ENCODE data around the gene NIM1K. TPM values are rescaled to one million over a fixed set of nuclear protein-coding genes. Genes with fewer than 3 reads are reported as not detected.

NIM1K gene
- total and polyA plus RNA-seq, 2 of the 4 experiments (the other 2 are of a cell fraction), result 0.54 to 0.68 TPM

DNA sequence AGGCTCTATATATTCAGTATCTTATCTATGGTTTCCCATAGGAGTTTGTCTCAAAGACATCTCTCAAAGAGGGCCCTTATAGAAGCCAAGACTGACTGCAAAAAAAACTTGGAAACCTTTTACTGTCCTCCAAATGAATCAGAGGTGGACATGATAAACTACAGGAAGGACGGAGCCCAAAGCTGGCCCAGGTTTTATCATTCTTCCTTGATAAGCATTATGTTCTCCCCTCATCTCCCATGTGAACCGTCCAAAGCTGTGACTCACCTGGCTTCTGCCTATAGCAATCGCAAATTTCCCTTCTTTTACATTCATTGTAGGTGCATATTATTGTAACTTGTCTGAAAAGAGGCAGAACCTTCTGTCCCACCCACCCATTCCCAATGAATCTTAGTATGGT lies 35.0 kb upstream of the NIM1K start:
- POLR2A ChIA-PET (ENCODE audit: unreplicated experiment), result no interaction called here
- Histone ChIP-seq H2AK5ac (ENCODE audit: low read depth, low read length) (no peak overlapping the region), H4K20me1 (ENCODE audit: insufficient read depth, low read length) (peaks cover 24% of the 10 kb centered on the region), H2AK9ac (replicated peaks; ENCODE audit: low read depth, low read length, poor library complexity) (no peak overlapping the region), H4K91ac (ENCODE audit: insufficient read depth, low read depth, low read length) (no peak overlapping the region), H3K9me1 (ENCODE audit: insufficient read depth, low read length) (peaks cover 9% of the 10 kb centered on the region), H2BK20ac (ENCODE audit: low read depth, low read length) (no peak overlapping the region), H3K79me1 (ENCODE audit: low read depth in 1 of 2, low read length in 2 of 2) (peaks cover 44 to 69% of the 10 kb centered on the region in 2 experiments), H3K4me2 (ENCODE audit: low read depth, low read length) (no peak overlapping the region), H2AFZ (replicated peaks; ENCODE audit: low read length, poor library complexity) (no peak overlapping the region), H4K5ac (ENCODE audit: low read depth, low read length) (no peak overlapping the region), H3K14ac (replicated peaks; ENCODE audit: low read depth, low read length) (no peak overlapping the region), H3K27me3 (ENCODE audit: control insufficient read depth, insufficient read depth, low read length) (no peaks in the 10 kb centered on the region), H3K27ac (ENCODE audit: insufficient read depth, low read length) (no peak overlapping the region), H3K4me1 (ENCODE audit: control insufficient read depth, insufficient read depth, low read length) (peaks cover 2% of the 10 kb centered on the region; the same call in 1 of the 2 replicates), H3K18ac (ENCODE audit: low read depth, low read length) (no peak overlapping the region), H2BK5ac (ENCODE audit: low read depth, low read length, poor library complexity, severe bottlenecking) (no peak overlapping the region), H3K23ac (ENCODE audit: low read depth, low read length) (no peak overlapping the region), H3K56ac (ENCODE audit: extremely low read depth, insufficient read depth, low read length) (no peak overlapping the region), H3K9ac (ENCODE audit: low read depth, low read length) (no peak overlapping the region), H3K9me3 (ENCODE audit: control insufficient read depth, insufficient read depth, low read length) (no peaks in the 10 kb centered on the region), H2BK120ac (ENCODE audit: low read depth, low read length) (no peak overlapping the region), H3K4me3 (ENCODE audit: insufficient read depth, low read depth, low read length) (no peak overlapping the region), H4K8ac (ENCODE audit: low read depth in 2 of 2, low read length in 2 of 2) (no peak overlapping the region), H3K4ac (ENCODE audit: low read depth, low read length) (no peak overlapping the region), H2BK15ac (ENCODE audit: low read depth, low read length) (no peak overlapping the region), H3K36me3 (ENCODE audit: control insufficient read depth, insufficient read depth, low read length) (peaks cover 12% of the 10 kb centered on the region)
- intact Hi-C loops (cut with micrococcal nuclease) (no loop called here), dilution Hi-C loops (cut with HindIII; ENCODE audit: low sequenced_read_pairs, unreplicated experiment) (no loop called here), in situ Hi-C loops (cut with MboI; ENCODE audit: low sequenced_read_pairs) (no loop called here)
- whole genome bisulfite sequencing, 2 experiments (ENCODE audit: extremely low coverage in 2 of 2, insufficient read length in 1 of 2), result 100% methylated on average over 1 of the region's 3 CpGs; no CpG with 5 or more reads in 1 of the 2 experiments
- TF ChIP-seq SMC3 (IDR thresholded peaks at IDR 0.05; ENCODE audit: low read depth, low read length), result no peak
- TF ChIP-seq RAD21 (IDR thresholded peaks at IDR 0.05; ENCODE audit: low read length), result no peak
- TF ChIP-seq MAZ (IDR thresholded peaks at IDR 0.05; ENCODE audit: borderline replicate concordance, low read depth, low read length), result no peak
- TF ChIP-seq POLR2A (IDR thresholded peaks at IDR 0.05; ENCODE audit: low read depth, low read length), result no peak
- no peak for TF ChIP-seq MAFK (IDR thresholded peaks at IDR 0.05; ENCODE audit: low read depth, low read length)
- TF ChIP-seq CTCF (conservative IDR thresholded peaks at IDR 0.05; ENCODE audit: low read depth, low read length), result no peak
- no peak for TF ChIP-seq FOS (IDR thresholded peaks at IDR 0.05; ENCODE audit: low read depth, low read length)
- TF ChIP-seq USF2 (IDR thresholded peaks at IDR 0.05; ENCODE audit: low read depth, low read length), result no peak
- TF ChIP-seq CHD1 (IDR thresholded peaks at IDR 0.05; ENCODE audit: low read depth, low read length), result no peak
- no peak for TF ChIP-seq NFE2L2 (IDR thresholded peaks at IDR 0.05; ENCODE audit: low read depth, low read length)
- TF ChIP-seq CEBPB (IDR thresholded peaks at IDR 0.05; ENCODE audit: low read depth, low read length), result no peak
- no TSS peak for BruUV-seq (replicated peaks)
- ATAC-seq (ENCODE audit: low read depth), result no peak
- DNase-seq, result no peak
- CTCF ChIA-PET, result no interaction called here

All from IMR-90 (cell line).